ENCODE data around the gene TRIM40.

The TRIM40 gene

DNA sequence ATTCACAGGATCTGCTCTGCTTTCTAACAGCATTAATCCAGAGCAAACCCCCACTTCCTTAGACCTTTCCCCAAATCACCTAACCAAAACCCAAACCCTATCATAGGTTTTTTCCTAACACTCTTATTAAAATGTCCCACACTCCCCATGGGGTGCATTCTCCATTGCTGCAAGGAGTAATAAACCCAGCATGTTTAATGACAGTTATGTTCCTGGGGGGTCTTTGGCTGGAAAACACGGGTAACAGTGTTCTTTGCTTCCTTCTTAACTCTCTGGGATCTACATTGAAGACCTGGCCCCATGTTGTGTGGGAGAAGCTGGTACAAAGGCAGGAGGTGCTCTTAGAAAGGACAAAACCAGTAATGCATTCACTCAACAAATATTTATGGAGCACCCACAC is 39.1 kb upstream of the TRIM40 start:
- TF ChIP-seq YY1 (IDR thresholded peaks at IDR 0.05; ENCODE audit: low read depth) = no peak
- TF ChIP-seq CREB1 (IDR thresholded peaks at IDR 0.05; ENCODE audit: low read depth) = no peak
- TF ChIP-seq, protein P1, sequence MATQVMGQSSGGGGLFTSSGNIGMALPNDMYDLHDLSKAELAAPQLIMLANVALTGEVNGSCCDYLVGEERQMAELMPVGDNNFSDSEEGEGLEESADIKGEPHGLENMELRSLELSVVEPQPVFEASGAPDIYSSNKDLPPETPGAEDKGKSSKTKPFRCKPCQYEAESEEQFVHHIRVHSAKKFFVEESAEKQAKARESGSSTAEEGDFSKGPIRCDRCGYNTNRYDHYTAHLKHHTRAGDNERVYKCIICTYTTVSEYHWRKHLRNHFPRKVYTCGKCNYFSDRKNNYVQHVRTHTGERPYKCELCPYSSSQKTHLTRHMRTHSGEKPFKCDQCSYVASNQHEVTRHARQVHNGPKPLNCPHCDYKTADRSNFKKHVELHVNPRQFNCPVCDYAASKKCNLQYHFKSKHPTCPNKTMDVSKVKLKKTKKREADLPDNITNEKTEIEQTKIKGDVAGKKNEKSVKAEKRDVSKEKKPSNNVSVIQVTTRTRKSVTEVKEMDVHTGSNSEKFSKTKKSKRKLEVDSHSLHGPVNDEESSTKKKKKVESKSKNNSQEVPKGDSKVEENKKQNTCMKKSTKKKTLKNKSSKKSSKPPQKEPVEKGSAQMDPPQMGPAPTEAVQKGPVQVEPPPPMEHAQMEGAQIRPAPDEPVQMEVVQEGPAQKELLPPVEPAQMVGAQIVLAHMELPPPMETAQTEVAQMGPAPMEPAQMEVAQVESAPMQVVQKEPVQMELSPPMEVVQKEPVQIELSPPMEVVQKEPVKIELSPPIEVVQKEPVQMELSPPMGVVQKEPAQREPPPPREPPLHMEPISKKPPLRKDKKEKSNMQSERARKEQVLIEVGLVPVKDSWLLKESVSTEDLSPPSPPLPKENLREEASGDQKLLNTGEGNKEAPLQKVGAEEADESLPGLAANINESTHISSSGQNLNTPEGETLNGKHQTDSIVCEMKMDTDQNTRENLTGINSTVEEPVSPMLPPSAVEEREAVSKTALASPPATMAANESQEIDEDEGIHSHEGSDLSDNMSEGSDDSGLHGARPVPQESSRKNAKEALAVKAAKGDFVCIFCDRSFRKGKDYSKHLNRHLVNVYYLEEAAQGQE (IDR thresholded peaks at IDR 0.05; ENCODE audit: low read depth) = no peak
- no peak for TF ChIP-seq ZBTB7A (IDR thresholded peaks at IDR 0.05; ENCODE audit: low read depth)
- TF ChIP-seq TEAD4 (IDR thresholded peaks at IDR 0.05) = no peak

DNA sequence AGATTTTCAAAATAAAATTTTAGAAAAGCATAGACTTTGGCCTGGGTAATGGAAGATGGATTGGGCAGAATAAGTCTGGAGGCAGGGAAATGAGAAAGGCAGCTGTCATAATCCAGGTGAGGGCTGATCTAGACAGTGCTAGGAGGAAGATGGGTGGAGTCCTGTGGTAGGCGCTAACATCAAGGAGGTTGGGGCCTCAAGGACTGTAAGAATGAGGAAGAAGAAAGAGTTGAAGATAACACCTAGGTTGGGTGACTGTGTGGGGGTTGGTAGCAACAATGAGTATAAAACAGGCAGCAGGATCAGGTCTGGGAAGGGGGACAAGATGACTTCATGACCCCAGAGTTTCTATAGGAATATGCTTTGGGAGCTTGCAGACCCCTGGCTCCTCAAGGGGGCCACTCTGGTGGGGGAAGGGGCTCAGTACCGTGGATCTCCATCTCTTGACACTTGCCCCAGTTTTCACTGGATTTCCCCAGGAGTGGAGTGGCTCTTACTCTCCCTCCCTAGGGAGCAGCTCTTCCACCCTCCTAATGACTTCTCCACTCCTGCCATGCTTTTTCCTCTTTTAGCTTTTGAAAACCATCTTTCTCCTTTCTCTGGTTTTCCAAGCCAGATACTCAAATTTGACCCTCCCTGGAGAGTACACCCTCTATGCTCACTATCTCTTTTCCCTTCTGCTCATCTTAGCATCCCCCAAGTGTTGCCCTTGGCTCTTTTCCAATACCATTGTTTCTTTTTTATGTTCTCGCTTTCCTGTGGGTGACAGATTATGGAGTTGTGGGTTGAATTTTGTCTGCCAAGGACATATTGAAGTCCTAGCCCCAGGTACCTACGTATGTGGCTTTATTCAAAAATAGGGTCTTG is 37.8 kb upstream of the TRIM40 start:
- no peak for TF ChIP-seq ZBTB7A (IDR thresholded peaks at IDR 0.05; ENCODE audit: low read depth)
- TF ChIP-seq, protein P2, sequence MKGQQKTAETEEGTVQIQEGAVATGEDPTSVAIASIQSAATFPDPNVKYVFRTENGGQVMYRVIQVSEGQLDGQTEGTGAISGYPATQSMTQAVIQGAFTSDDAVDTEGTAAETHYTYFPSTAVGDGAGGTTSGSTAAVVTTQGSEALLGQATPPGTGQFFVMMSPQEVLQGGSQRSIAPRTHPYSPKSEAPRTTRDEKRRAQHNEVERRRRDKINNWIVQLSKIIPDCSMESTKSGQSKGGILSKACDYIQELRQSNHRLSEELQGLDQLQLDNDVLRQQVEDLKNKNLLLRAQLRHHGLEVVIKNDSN (IDR thresholded peaks at IDR 0.05) = no peak
- no peak for TF ChIP-seq FOXM1 (IDR thresholded peaks at IDR 0.05; ENCODE audit: borderline replicate concordance, low read depth)
- TF ChIP-seq CEBPB (IDR thresholded peaks at IDR 0.05) = no peak
- TF ChIP-seq, protein P3, sequence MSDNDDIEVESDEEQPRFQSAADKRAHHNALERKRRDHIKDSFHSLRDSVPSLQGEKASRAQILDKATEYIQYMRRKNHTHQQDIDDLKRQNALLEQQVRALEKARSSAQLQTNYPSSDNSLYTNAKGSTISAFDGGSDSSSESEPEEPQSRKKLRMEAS (IDR thresholded peaks at IDR 0.05) = no peak
- TF ChIP-seq YY1 (IDR thresholded peaks at IDR 0.05; ENCODE audit: low read depth) = no peak
- TF ChIP-seq, protein P1 (IDR thresholded peaks at IDR 0.05; ENCODE audit: low read depth) = no peak
- TF ChIP-seq TCF12 (IDR thresholded peaks at IDR 0.05; ENCODE audit: low read depth) = no peak
- TF ChIP-seq TAF1 (IDR thresholded peaks at IDR 0.05; ENCODE audit: low read depth) = no peak
- no peak for TF ChIP-seq EP300 (IDR thresholded peaks at IDR 0.05; ENCODE audit: borderline replicate concordance)
- no peak for TF ChIP-seq CREB1 (IDR thresholded peaks at IDR 0.05; ENCODE audit: low read depth)
- no peak for TF ChIP-seq EGR1 (IDR thresholded peaks at IDR 0.05)

DNA sequence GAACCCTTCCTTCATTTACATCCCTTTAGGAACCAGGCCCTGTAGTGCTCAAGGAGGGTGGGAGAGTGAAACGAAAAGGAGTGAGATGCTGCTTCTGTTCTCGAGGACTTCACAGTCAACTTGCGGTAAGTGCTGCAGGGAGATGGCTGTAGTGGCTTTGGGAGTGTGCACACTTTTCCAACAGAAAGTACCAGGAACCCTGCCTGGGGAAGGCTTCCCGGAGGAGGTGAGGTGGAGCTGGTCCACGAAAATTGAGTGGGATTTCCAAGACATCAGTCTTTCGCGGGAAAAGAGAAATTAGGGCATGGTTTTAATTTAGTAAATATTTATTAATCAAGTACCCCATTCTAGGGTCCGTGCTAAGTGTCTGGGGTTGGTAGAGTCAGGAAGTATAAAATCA is 35.8 kb upstream of the TRIM40 start:
- no peak for TF ChIP-seq EGR1 (IDR thresholded peaks at IDR 0.05)
- no peak for TF ChIP-seq NFIC (IDR thresholded peaks at IDR 0.05)
- TF ChIP-seq, protein P1 (IDR thresholded peaks at IDR 0.05; ENCODE audit: low read depth) = no peak
- no peak for TF ChIP-seq EP300 (IDR thresholded peaks at IDR 0.05; ENCODE audit: borderline replicate concordance)
- no peak for TF ChIP-seq TCF12 (IDR thresholded peaks at IDR 0.05; ENCODE audit: low read depth)
- no peak for TF ChIP-seq CEBPB (IDR thresholded peaks at IDR 0.05)
- TF ChIP-seq, protein P2 (IDR thresholded peaks at IDR 0.05) = no peak
- no peak for TF ChIP-seq TAF1 (IDR thresholded peaks at IDR 0.05; ENCODE audit: low read depth)
- TF ChIP-seq, protein P3 (IDR thresholded peaks at IDR 0.05) = no peak
- no peak for TF ChIP-seq CREB1 (IDR thresholded peaks at IDR 0.05; ENCODE audit: low read depth)
- TF ChIP-seq TEAD4 (IDR thresholded peaks at IDR 0.05) = no peak
- TF ChIP-seq ZBTB7A (IDR thresholded peaks at IDR 0.05; ENCODE audit: low read depth) = no peak
- no peak for TF ChIP-seq FOXM1 (IDR thresholded peaks at IDR 0.05; ENCODE audit: borderline replicate concordance, low read depth)
- TF ChIP-seq YY1 (IDR thresholded peaks at IDR 0.05; ENCODE audit: low read depth) = no peak
- TF ChIP-seq RAD21 (IDR thresholded peaks at IDR 0.05; ENCODE audit: low read depth) = no peak
